ENCODE measurements around the gene ERBIN.
"Not testable (repeated sequence)": the region's sequence is repeated elsewhere in the genome, so short reads cannot be mapped to it uniquely, and the experiment has no call there.

Gene ERBIN

GRCh38 chr5:66013906-66014305 lies 87.5 kb downstream of the ERBIN start:
- Histone ChIP-seq H3K27me3 (replicated peaks; ENCODE audit: control insufficient read depth, insufficient read depth, low read length, poor library complexity, severe bottlenecking) (no peaks in the 10 kb centered on the region), H3K9me3 (ENCODE audit: control insufficient read depth, low read length) (no peaks in the 10 kb centered on the region), H3K4me1 (ENCODE audit: control insufficient read depth, insufficient read depth, low read length, poor library complexity, severe bottlenecking) (no peaks in the 10 kb centered on the region), H3K36me3 (ENCODE audit: control insufficient read depth, insufficient read depth, low read length) (peaks cover 11% of the 10 kb centered on the region), H3K4me3 (ENCODE audit: insufficient read depth, low read depth, low read length, poor library complexity, severe bottlenecking) (no peak overlapping the region), H3K27ac (ENCODE audit: insufficient read depth, low read length, poor library complexity, severe bottlenecking) (no peak overlapping the region)
- no peak for DNase-seq

- H3K27ac ChIP-seq (ENCODE audit: insufficient read depth, low read length, poor library complexity, severe bottlenecking) = no peak overlapping the region
- no peaks in the 10 kb centered on the region for H3K9me3 ChIP-seq (ENCODE audit: control insufficient read depth, low read length)
- no peak for DNase-seq
- H3K27me3 ChIP-seq (replicated peaks; ENCODE audit: control insufficient read depth, insufficient read depth, low read length, poor library complexity, severe bottlenecking) = no peaks in the 10 kb centered on the region
- H3K4me3 ChIP-seq (ENCODE audit: insufficient read depth, low read depth, low read length, poor library complexity, severe bottlenecking) = no peak overlapping the region
- peaks cover 11% of the 10 kb centered on the region for H3K36me3 ChIP-seq (ENCODE audit: control insufficient read depth, insufficient read depth, low read length)
- H3K4me1 ChIP-seq (ENCODE audit: control insufficient read depth, insufficient read depth, low read length, poor library complexity, severe bottlenecking) = no peaks in the 10 kb centered on the region
Observed at GRCh38 chr5:66015196-66015960, 89.0 kb downstream of the ERBIN start.

DNA sequence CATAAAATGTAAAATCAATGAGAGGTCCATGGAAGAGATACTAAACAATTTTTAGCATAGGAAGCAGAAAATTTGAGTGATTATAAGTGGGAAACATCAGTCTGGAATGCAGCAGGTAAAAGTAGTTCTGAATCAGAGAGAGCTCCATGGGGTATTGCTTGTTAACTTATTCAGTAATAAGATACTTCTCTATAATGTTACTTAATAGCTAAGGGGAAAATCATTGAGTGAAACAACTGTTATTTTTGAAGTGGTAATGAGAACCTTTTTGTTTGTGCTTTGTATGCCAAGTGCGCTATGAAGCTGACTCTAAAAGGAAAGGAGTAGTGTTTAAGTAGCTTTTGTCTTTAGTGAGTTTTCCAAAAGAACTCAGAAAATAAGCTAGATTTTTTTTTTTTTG lies 95.2 kb downstream of the ERBIN start:
- no peaks in the 10 kb centered on the region for H3K9me3 ChIP-seq (ENCODE audit: control insufficient read depth, low read length)
- DNase-seq = no peak
- H3K27ac ChIP-seq (ENCODE audit: insufficient read depth, low read length, poor library complexity, severe bottlenecking) = no peak overlapping the region
- peaks cover 13% of the 10 kb centered on the region for H3K36me3 ChIP-seq (ENCODE audit: control insufficient read depth, insufficient read depth, low read length)
- no peak overlapping the region for H3K4me3 ChIP-seq (ENCODE audit: insufficient read depth, low read depth, low read length, poor library complexity, severe bottlenecking)
- no peaks in the 10 kb centered on the region for H3K4me1 ChIP-seq (ENCODE audit: control insufficient read depth, insufficient read depth, low read length, poor library complexity, severe bottlenecking)
- no peaks in the 10 kb centered on the region for H3K27me3 ChIP-seq (replicated peaks; ENCODE audit: control insufficient read depth, insufficient read depth, low read length, poor library complexity, severe bottlenecking)

- Histone ChIP-seq H3K4me1 (ENCODE audit: control insufficient read depth, insufficient read depth, low read length, poor library complexity, severe bottlenecking) (no peaks in the 10 kb centered on the region), H3K27me3 (replicated peaks; ENCODE audit: control insufficient read depth, insufficient read depth, low read length, poor library complexity, severe bottlenecking) (no peaks in the 10 kb centered on the region), H3K36me3 (ENCODE audit: control insufficient read depth, insufficient read depth, low read length) (peaks cover 42% of the 10 kb centered on the region), H3K9me3 (ENCODE audit: control insufficient read depth, low read length) (no peaks in the 10 kb centered on the region), H3K27ac (ENCODE audit: insufficient read depth, low read length, poor library complexity, severe bottlenecking) (no peak overlapping the region), H3K4me3 (ENCODE audit: insufficient read depth, low read depth, low read length, poor library complexity, severe bottlenecking) (no peak overlapping the region)
- DNase-seq = no peak
Observed at GRCh38 chr5:66039296-66039695, 112.9 kb downstream of the ERBIN start.

DNA sequence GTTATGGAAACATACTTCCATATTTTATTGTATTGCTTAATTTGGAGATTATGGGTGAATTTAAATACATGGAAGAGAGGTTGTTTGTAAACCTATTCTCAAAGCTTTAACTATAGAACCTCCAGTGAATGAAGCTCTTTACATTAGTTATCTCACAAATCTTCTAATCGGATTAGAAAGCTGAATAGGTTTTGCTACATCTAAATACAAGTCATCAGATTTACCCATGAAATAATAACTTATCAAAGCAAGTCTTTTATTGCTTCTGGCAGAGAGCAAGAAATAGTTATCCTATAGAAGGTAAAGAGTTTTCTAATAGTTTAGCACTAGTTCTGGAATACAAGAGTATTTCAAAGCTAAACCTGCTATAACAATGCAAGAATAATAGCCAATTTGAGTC lies 113.3 kb downstream of the ERBIN start:
- Histone ChIP-seq H3K9me3 (ENCODE audit: control insufficient read depth, low read length) (no peaks in the 10 kb centered on the region), H3K4me3 (ENCODE audit: insufficient read depth, low read depth, low read length, poor library complexity, severe bottlenecking) (no peak overlapping the region), H3K27me3 (replicated peaks; ENCODE audit: control insufficient read depth, insufficient read depth, low read length, poor library complexity, severe bottlenecking) (no peaks in the 10 kb centered on the region), H3K36me3 (ENCODE audit: control insufficient read depth, insufficient read depth, low read length) (peaks cover 44% of the 10 kb centered on the region), H3K4me1 (ENCODE audit: control insufficient read depth, insufficient read depth, low read length, poor library complexity, severe bottlenecking) (no peaks in the 10 kb centered on the region), H3K27ac (ENCODE audit: insufficient read depth, low read length, poor library complexity, severe bottlenecking) (no peak overlapping the region)
- no peak for DNase-seq

GRCh38 chr5:66041627-66042026 lies 115.3 kb downstream of the ERBIN start:
- Histone ChIP-seq H3K9me3 (ENCODE audit: control insufficient read depth, low read length) (no peaks in the 10 kb centered on the region), H3K4me3 (ENCODE audit: insufficient read depth, low read depth, low read length, poor library complexity, severe bottlenecking) (no peak overlapping the region), H3K4me1 (ENCODE audit: control insufficient read depth, insufficient read depth, low read length, poor library complexity, severe bottlenecking) (no peaks in the 10 kb centered on the region), H3K36me3 (ENCODE audit: control insufficient read depth, insufficient read depth, low read length) (peaks cover 42% of the 10 kb centered on the region), H3K27ac (ENCODE audit: insufficient read depth, low read length, poor library complexity, severe bottlenecking) (no peak overlapping the region), H3K27me3 (replicated peaks; ENCODE audit: control insufficient read depth, insufficient read depth, low read length, poor library complexity, severe bottlenecking) (no peaks in the 10 kb centered on the region)
- DNase-seq = no peak

DNA sequence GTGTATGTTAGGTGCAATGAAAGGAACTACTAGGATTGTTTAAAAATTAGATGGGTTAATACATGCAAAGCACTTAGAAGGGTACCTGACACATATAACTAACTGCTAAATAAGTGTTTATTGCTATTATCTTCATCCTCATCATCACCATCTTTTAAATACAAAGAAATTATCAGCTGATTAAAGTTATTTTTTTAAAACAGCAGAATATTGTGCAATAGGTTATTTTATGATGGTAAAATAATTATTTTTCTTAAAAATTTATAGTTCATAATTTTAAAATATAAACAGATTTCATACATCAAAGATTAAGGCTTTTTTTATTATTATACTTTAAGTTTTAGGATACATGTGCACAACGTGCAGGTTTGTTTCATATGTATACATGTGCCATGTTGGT lies 130.9 kb downstream of the ERBIN start:
- Histone ChIP-seq H3K27ac (ENCODE audit: insufficient read depth, low read length, poor library complexity, severe bottlenecking) (no peak overlapping the region), H3K9me3 (ENCODE audit: control insufficient read depth, low read length) (no peaks in the 10 kb centered on the region), H3K36me3 (ENCODE audit: control insufficient read depth, insufficient read depth, low read length) (peaks cover 10% of the 10 kb centered on the region), H3K4me3 (ENCODE audit: insufficient read depth, low read depth, low read length, poor library complexity, severe bottlenecking) (no peak overlapping the region), H3K4me1 (ENCODE audit: control insufficient read depth, insufficient read depth, low read length, poor library complexity, severe bottlenecking) (no peaks in the 10 kb centered on the region), H3K27me3 (replicated peaks; ENCODE audit: control insufficient read depth, insufficient read depth, low read length, poor library complexity, severe bottlenecking) (no peaks in the 10 kb centered on the region)
- no peak for DNase-seq

DNA sequence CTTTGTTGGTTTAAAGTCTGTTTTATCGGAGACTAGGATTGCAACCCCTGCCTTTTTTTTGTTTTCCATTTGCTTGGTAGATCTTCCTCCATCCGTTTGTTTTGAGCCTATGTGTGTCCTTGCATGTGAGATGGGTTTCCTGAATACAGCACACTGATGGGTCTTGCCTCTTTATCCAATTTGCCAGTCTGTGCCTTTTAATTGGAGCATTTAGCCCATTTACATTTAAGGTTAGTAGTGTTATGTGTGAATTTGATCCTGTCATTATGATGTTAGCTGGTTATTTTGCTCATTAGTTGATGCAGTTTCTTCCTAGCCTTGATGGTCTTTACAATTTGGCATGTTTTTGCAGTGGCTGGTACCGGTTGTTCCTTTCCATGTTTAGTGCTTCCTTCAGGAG lies 134.9 kb downstream of the ERBIN start:
- not testable (repeated sequence) for H3K9me3 ChIP-seq (ENCODE audit: control insufficient read depth, low read length); H3K27me3 ChIP-seq (replicated peaks; ENCODE audit: control insufficient read depth, insufficient read depth, low read length, poor library complexity, severe bottlenecking); H3K27ac ChIP-seq (ENCODE audit: insufficient read depth, low read length, poor library complexity, severe bottlenecking); DNase-seq; H3K4me3 ChIP-seq (ENCODE audit: insufficient read depth, low read depth, low read length, poor library complexity, severe bottlenecking); H3K4me1 ChIP-seq (ENCODE audit: control insufficient read depth, insufficient read depth, low read length, poor library complexity, severe bottlenecking)
- peaks cover 12% of the 10 kb centered on the region for H3K36me3 ChIP-seq (ENCODE audit: control insufficient read depth, insufficient read depth, low read length)

DNA sequence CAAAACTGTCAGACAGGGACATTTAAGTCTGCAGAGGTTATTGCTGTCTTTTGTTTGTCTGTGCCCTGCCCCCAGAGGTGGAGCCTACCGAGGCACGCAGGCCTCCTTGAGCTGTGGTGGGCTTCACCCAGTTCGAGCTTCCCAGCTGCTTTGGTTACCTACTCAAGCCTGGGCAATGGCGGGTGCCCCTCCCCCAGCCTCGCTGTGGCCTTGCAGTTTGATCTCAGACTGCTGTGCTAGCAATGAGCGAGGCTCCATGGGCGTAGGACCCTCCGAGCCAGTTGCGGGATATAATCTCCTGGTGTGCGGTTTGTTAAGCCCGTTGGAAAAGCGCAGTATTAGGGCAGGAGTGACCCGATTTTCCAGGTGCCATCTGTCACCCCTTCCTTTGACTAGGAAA lies 136.7 kb downstream of the ERBIN start:
- H3K27ac ChIP-seq (ENCODE audit: insufficient read depth, low read length, poor library complexity, severe bottlenecking); H3K9me3 ChIP-seq (ENCODE audit: control insufficient read depth, low read length); H3K27me3 ChIP-seq (replicated peaks; ENCODE audit: control insufficient read depth, insufficient read depth, low read length, poor library complexity, severe bottlenecking); DNase-seq; H3K4me1 ChIP-seq (ENCODE audit: control insufficient read depth, insufficient read depth, low read length, poor library complexity, severe bottlenecking); H3K4me3 ChIP-seq (ENCODE audit: insufficient read depth, low read depth, low read length, poor library complexity, severe bottlenecking): not testable (repeated sequence)
- peaks cover 12% of the 10 kb centered on the region for H3K36me3 ChIP-seq (ENCODE audit: control insufficient read depth, insufficient read depth, low read length)

GRCh38 chr5:66066826-66067225 lies 140.5 kb downstream of the ERBIN start:
- DNase-seq = no peak
- Histone ChIP-seq H3K4me3 (ENCODE audit: insufficient read depth, low read depth, low read length, poor library complexity, severe bottlenecking) (no peak overlapping the region), H3K27me3 (replicated peaks; ENCODE audit: control insufficient read depth, insufficient read depth, low read length, poor library complexity, severe bottlenecking) (no peaks in the 10 kb centered on the region), H3K36me3 (ENCODE audit: control insufficient read depth, insufficient read depth, low read length) (peaks cover 25% of the 10 kb centered on the region), H3K4me1 (ENCODE audit: control insufficient read depth, insufficient read depth, low read length, poor library complexity, severe bottlenecking) (no peaks in the 10 kb centered on the region), H3K27ac (ENCODE audit: insufficient read depth, low read length, poor library complexity, severe bottlenecking) (no peak overlapping the region), H3K9me3 (ENCODE audit: control insufficient read depth, low read length) (no peaks in the 10 kb centered on the region)
